LHCN-M2 (cell line): ENCODE measurements around the gene CCPG1. TPM values are rescaled to one million over a fixed set of nuclear protein-coding genes. Genes with fewer than 3 reads are reported as not detected.
"Not testable (repeated sequence)": the region's sequence is repeated elsewhere in the genome, so short reads cannot be mapped to it uniquely, and the experiment has no call there.

ENCODE experiments used
- DNase-seq: peaks from one replicate; pipeline ENCODE4 v3.0.0-alpha.2; 2012; ENCODE audit warnings: low read depth
- polyA plus RNA-seq: library from polyadenylated mRNA; unstranded; fragments of >200 nt; gene quantifications from one replicate; pipeline ENCODE4 v1.2.1, GENCODE V29; 2012; ENCODE audit warnings: missing spikeins
- total RNA-seq: library from RNA; depleted of rRNA; stranded (reverse); fragments of >200 nt; gene quantifications from 2 replicates; pipeline ENCODE4 v1.2.3, GENCODE V29; 2014; rRNA removed

CCPG1 gene, protein sequence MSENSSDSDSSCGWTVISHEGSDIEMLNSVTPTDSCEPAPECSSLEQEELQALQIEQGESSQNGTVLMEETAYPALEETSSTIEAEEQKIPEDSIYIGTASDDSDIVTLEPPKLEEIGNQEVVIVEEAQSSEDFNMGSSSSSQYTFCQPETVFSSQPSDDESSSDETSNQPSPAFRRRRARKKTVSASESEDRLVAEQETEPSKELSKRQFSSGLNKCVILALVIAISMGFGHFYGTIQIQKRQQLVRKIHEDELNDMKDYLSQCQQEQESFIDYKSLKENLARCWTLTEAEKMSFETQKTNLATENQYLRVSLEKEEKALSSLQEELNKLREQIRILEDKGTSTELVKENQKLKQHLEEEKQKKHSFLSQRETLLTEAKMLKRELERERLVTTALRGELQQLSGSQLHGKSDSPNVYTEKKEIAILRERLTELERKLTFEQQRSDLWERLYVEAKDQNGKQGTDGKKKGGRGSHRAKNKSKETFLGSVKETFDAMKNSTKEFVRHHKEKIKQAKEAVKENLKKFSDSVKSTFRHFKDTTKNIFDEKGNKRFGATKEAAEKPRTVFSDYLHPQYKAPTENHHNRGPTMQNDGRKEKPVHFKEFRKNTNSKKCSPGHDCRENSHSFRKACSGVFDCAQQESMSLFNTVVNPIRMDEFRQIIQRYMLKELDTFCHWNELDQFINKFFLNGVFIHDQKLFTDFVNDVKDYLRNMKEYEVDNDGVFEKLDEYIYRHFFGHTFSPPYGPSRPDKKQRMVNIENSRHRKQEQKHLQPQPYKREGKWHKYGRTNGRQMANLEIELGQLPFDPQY
- 43.2 and 43.5 TPM in 2 replicates for total RNA-seq
- polyA plus RNA-seq, result 15.3 TPM

- DNase-seq, result peak; percentile 98
Observed at GRCh38 chr15:55408012-55408928, at the start of gene CCPG1, which contains the start of gene PIERCE2. CCPG1 (minus strand) TSS chr15:55408359; CDS start chr15:55389424, 18,935 bp downstream. PIERCE2 (plus strand) TSS chr15:55408495; CDS start chr15:55408769, 274 bp downstream.

DNA sequence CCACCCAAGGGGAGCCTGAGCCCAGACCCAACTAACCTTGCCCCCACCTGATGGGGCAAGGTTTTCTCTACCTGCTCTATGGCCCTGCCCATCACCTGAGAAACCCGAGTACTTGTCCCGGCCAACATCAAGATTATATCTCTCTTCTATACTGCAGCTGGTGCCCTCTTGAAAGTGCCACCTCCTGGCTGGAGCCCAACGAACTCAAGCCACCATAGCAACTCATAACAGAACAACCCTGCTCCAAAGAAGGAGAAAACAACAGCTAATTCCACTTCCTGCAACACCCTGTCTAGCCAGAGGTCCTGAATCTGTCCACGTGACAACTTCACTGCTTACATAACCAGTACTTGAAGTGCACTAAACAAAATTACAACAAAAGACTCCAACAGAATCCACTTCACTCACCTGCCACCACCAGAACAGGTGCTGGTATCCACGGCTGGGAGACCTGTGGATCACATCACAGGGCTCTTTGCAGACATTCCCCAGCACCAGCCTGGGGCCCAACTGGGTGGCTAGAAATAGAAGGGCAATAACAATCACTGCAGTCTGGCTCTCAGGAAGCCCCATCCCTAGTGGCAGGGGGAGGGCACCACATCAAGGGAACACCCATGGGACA lies 49.4 kb upstream of the CCPG1 start:
- no peak for DNase-seq

DNA sequence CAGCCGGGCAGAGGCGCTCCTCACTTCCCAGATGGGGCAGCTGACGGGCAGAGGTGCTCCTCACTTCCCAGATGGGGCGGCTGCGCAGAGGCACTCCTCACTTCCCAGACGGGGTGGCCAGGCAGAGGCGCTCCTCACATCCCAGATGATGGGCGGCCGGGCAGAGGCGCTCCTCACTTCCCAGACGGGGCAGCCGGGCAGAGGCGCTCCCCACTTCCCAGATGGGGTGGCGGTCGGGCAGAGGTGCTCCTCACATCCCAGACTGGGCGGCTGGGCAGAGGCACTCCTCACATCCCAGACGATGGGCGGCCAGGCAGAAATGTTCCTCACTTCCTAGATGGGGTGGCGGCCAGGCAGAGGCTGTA lies 38.9 kb upstream of the CCPG1 start:
- not testable (repeated sequence) for DNase-seq

- not testable (repeated sequence) for DNase-seq
Observed at GRCh38 chr15:55446379-55447029, 38.3 kb upstream of the CCPG1 start.

DNA sequence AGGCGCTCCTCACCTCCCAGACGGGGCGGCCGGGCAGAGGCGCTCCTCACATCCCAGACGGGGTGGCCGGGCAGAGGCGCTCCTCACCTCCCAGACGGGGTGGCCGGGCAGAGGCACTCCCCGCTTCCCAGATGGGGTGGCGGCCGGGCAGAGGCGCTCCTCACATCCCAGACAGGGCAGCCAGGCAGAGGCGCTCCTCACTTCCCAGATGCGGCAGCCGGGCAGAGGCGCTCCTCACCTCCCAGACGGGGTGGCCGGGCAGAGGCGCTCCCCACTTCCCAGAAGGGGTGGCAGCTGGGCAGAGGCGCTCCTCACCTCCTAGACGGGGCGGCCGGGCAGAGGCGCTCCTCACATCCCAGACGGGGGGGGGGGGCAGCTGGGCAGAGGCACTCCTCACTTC lies 37.8 kb upstream of the CCPG1 start:
- not testable (repeated sequence) for DNase-seq

DNA sequence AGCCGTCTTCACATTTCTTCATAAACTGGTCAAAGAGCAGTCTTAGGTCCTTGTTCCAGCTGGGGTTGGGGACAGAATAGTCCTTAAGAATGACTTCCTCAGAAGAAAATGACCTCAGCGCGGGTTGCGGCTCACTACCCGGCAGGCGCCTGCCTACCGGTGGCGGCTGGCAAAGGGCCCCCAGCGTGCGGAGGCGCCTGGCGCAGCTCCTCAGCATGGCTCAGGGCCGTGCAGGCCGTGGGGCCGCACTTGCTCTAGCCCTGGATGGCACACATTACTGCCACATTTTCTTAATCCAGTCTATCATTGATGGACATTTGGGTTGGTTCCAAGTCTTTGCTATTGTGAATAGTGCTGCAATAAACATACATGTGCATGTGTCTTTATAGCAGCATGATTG lies 35.0 kb upstream of the CCPG1 start:
- DNase-seq, result not testable (repeated sequence)

DNA sequence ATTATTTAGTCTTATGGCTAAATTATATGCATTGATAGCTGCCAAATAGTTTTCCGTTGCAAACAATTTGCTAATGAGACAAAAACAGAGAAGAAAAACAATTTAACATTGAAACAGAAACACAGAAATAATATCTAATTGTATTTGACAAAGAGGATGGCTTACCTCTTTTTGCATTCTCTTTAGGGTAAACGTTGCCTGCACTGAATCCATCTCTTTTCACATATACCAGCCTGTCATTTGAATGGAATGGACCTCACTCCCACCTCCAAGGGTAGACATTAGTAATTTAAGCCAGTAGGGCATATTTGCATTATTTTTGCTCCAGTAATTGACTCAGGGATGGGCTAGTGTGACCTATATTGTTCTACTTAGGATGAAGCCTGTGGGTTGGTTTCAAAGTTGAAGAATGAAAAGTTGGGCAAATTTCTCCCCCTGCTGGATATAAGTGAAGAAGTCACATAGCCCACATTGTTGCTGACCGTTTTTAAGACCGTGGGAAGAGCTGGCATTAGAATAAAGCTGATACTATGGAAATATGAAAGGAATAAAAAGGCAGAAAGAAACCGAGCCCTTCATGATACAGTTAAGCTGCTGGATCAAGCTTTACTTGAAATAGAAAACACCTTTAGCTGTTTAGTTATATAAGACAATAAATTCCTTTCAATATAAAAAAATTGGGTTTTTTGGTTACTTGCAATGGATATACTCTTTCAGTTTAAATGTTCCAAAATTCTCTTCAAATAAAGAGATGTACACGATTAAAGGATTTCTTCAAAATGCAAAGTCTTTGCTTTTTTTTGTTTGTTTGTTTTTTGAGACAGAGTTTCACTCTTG lies 27.0 kb upstream of the CCPG1 start:
- peak; percentile 54 for DNase-seq

DNA sequence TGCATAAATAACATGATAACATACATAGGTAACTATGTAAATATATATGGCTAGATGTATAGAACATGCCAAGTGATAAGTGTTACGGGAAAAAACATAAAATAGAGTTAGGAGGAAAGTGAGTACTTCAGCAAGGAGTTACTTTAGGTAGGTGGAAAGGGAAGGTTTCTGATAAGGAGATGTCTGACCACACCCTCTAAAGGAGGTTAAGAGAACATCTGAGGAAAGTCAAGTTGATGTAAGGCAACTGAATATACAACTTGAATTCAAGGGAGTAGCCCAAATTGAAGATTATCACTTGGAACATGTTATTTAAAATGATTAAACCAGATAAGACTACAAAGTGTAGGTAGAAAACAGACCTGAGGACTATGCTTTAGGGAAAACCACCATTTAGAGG lies 13.9 kb upstream of the CCPG1 start:
- DNase-seq, result no peak

DNA sequence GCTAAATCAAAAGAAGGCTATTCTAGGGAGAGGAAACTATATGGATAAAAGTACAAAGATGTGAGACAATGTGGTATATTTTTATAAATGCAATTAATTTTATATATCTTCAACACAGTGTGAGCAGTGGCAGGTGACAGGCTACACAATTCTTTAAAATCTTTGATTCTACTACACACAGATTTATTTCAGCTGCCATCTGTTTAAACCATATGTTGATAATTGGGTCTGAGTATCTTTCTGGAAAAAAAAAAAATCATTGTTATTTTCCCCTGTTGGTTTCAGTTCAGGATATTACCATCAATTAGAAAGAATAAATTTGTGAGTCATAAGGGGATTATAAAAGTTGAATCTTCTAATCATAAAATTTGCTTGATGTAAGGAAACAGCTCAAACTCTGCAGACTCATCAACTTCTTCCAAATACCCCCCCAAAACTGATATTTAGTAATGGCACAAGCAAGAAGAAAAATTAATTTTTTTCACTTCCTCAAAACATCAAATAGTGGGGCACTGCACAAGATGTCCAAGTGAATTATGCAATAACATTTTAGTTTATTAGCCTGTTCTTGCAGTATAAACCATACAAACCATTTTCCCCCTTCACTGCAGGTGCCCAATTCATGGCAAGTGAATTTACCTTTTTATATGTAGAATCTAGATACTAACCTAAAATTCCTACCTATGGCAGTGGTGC lies 12.2 kb upstream of the CCPG1 start:
- DNase-seq, result no peak

GRCh38 chr15:55417678-55418077 lies 9.5 kb upstream of the CCPG1 start:
- DNase-seq, result not testable (repeated sequence)

DNA sequence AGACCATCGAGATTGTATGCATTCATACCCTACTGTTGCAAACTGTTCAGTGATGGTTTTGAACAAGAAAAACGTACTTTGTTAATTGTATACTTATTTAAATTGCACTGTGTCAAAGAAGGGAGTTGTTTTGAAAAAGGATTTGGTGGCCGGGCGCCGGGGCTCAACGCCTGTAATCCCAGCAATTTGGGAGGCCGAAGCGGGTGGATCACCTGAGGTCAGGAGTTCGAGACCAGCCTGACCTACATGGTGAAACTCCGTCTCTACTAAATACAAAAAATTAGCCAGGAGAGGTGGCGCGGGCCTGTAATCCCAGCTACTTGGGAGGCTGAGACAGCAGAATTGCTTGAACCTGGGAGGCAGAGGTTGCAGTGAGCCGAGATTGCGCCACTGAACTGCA lies 817 bp upstream of the CCPG1 start:
- not testable (repeated sequence) for DNase-seq

DNA sequence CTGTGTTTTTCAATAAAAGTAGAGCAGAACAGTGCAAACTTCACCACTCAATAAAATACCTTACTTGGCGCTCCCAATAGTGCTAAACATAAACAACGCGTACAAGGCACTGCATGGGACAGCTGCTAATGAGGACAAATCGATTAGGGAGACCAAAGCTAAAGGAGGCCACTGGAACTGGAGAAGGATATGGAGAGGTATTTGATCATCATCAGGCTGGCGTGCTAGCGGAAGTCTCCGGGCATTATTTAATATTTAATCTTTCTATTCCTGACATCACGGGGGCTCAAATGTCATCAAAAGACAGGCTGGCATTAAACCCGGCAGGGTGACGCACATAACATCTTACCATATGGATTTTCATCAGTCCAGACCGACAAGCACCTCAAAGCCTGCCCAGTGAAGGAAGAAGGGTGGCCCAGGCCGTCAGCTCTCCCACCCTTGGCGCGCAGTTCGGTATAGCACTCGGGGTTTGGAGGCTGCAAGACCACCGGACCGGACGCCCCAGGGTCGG lies 604 bp downstream of the CCPG1 start:
- DNase-seq, result peak; percentile 47

DNA sequence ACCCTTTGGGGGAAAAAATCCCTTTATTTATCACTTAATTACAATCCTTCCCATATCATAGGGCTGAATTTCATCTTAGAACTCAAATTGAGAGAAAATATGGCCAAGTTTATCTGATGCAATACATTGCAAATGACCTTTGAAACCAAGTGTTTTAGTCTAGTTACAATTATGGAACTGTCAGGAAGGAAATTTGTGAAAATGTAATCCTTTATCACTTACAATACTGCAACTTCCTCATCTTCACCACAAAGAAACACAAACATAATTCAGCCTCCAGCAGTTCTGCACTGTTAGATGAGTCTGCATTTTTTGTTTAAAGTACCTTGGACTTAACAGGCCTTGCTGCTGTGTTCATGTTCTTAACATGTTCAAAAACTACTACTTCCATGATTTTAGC lies 4.6 kb downstream of the CCPG1 start:
- DNase-seq, result no peak

DNA sequence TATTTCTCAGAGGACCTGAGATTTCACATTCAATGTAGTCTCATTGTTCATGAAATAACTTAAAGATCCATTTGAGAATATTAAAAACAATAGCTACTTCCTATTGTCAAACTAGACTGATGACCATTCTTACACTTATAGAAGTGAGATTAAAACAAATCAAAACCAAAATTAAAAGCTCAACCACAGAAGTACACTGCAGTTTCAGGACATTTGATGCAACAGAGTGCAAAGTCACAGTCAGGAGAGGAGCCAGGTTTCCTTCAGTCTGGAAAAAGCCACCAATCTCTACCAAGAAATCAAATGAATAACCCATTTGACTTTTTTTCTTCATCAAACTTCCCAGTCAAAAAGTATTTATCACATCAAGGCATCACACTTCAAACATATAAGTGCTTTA lies 5.5 kb downstream of the CCPG1 start:
- no peak for DNase-seq

DNA sequence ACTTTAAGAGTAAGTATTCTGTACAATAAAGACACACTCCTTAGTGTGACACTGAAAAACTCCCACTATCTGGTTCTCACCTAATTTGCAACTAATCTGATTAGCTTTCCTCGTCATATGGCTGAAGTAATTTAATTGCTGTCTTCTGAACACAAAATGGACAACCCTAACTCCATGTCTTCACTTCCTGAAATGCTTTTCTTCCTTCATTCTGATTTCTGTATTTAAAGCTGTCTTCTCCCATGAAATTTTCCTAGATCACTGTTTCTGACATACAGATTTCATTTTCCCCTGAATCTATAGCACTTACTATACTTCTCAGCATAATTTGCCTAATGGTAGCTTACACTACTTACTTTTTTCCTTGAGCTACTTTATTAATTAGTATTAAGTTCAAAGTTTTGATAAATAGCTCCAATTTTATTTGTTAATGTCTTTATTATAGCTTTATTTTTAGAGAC lies 6.3 kb downstream of the CCPG1 start:
- no peak for DNase-seq

- not testable (repeated sequence) for DNase-seq
Observed at GRCh38 chr15:55400050-55400449, 8.1 kb downstream of the CCPG1 start.

- DNase-seq, result no peak
Observed at GRCh38 chr15:55398243-55398642, 9.9 kb downstream of the CCPG1 start.

DNA sequence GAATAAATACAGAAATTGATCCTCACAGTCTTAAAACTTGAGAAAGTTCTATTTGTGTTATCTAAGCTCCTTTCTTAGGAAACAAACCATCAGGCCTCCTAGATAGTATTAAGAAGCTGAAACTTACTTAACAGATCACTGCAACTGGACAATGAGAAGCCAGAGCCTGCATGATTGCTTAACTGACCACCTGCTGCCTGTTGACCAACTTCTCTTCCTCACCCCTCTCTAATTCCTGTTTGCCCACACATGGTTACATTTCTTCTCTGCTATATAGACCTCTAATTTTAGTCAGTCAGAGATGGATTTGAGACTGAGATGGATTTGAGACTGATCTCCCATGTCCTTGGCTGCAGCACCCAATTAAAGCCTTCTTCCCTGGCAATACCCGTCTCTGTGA lies 13.5 kb downstream of the CCPG1 start:
- peak; percentile 85 for DNase-seq

GRCh38 chr15:55389264-55389607 lies 18.9 kb downstream of the CCPG1 start:
- DNase-seq, result peak; percentile 64
